Cortex of kidney (tissue), 1 donor: ENCODE measurements around the gene TFAP2D.

Experiments
- DNase-seq: peaks from one replicate; lab custom pipeline; 2025; lab: John Stamatoyannopoulos, UW

TFAP2D gene

GRCh38 chr6:50819466-50819903 is 106.2 kb downstream of the TFAP2D start:
- DNase-seq = no peak

GRCh38 chr6:50819904-50820868 is 106.9 kb downstream of the TFAP2D start:
- no peak for DNase-seq

GRCh38 chr6:50820869-50821264 is 107.5 kb downstream of the TFAP2D start:
- no peak for DNase-seq

- no peak for DNase-seq
These were observed 108.2 kb downstream of the TFAP2D start for GRCh38 chr6:50821441-50822077.

- DNase-seq = no peak
These were observed 108.8 kb downstream of the TFAP2D start for GRCh38 chr6:50822078-50822476.
